Esophagus muscularis mucosa (tissue), 3 donors: ENCODE results near the gene ERCC6L2.

Experiments used
- POLR2A ChIP-seq: fragments of 450-650 bp; IDR thresholded peaks from one replicate; pipeline ENCODE4 v1.6.1; 2017; ENCODE audit warnings: antibody characterized with exemption, moderate library complexity, mild to moderate bottlenecking, low read depth
- POLR2AphosphoS5 ChIP-seq, 2 donors: sonication (generic); formaldehyde crosslinking; IDR thresholded peaks; one replicate each; pipeline ENCODE4 v1.6.1; 2017; ENCODE audit warnings: antibody characterized with exemption in 2 of 2
- TF ChIP-seq, protein P1 (sequence below), 3 experiments: fragments of 200-600 bp in 2 of 3; fragments of 450-650 bp in 1 of 3; sonication (generic) in 2 of 3; IDR thresholded peaks; one replicate each; pipeline ENCODE4 v1.5.1; 2017 to 2019; ENCODE audit warnings: antibody characterized with exemption in 3 of 3, mild to moderate bottlenecking in 2 of 3, moderate library complexity in 1 of 3

DNA sequence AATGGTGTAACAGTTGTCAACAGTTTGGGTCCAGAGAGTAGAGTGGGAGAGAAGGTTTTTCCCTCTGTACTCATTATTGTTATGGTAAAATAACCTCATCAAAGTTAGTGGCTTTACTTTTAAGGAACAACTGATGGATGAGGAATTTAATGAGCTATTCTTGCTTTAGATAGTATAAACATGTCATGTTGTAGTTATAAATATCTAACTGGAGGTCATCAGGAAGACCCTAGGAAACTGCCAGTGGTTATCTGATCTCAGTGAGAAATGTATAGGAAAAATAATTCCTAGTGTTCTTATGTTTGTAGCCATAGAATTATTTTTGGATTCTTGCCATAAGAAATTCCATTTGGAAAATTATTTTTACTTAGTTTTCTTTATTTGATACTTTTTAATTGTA lies 4.1 kb downstream of the ERCC6L2 start:
- TF ChIP-seq POLR2AphosphoS5 (IDR thresholded peaks at IDR 0.05) (no peak), POLR2A (no peak)
- TF ChIP-seq, protein P1, sequence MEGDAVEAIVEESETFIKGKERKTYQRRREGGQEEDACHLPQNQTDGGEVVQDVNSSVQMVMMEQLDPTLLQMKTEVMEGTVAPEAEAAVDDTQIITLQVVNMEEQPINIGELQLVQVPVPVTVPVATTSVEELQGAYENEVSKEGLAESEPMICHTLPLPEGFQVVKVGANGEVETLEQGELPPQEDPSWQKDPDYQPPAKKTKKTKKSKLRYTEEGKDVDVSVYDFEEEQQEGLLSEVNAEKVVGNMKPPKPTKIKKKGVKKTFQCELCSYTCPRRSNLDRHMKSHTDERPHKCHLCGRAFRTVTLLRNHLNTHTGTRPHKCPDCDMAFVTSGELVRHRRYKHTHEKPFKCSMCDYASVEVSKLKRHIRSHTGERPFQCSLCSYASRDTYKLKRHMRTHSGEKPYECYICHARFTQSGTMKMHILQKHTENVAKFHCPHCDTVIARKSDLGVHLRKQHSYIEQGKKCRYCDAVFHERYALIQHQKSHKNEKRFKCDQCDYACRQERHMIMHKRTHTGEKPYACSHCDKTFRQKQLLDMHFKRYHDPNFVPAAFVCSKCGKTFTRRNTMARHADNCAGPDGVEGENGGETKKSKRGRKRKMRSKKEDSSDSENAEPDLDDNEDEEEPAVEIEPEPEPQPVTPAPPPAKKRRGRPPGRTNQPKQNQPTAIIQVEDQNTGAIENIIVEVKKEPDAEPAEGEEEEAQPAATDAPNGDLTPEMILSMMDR (IDR thresholded peaks at IDR 0.05): no peak
